Kidney (tissue), 2 donors: ENCODE results near the gene TMEM94. TPM values are rescaled to one million over a fixed set of nuclear protein-coding genes. Genes with fewer than 3 reads are reported as not detected.

Experiments used
- microRNA-seq: library from miRNA; unstranded; fragments of <30 nt; microRNA quantifications from one replicate; pipeline ENCODE4 v1.2.0, GENCODE V29; 2020
- polyA plus RNA-seq: library from polyadenylated mRNA; stranded (reverse); fragments of 350-450 nt; fragmentation: Illumina TruSeq; extraction: RNeasy Lipid Tissue Mini Kit (QIAGEN cat#74804); gene quantifications from one replicate; pipeline ENCODE4 v1.2.3, GENCODE V29; 2014; ENCODE audit warnings: low read depth, low replicate concordance; ENCODE audit not compliant: insufficient read depth
- total RNA-seq: library from RNA; stranded (reverse); fragmentation: NEBNext Ultra II Directional; extraction: Animal tissue kit (Norgen Biotek cat#: 25700); gene quantifications from one replicate; pipeline ENCODE4 v1.2.1, GENCODE V29; 2021
- donor health status: DM: yes; HTN: yes; CAD: no.

The TMEM94 gene
- total and polyA plus RNA-seq, 2 donors from 2014 or later: 49.6 to 82.6 TPM

Small RNA genes lying within 50 kb of the gene (microRNA-seq; reads per million reads assigned to microRNA genes)
- not detected for gene MIR6785

Other genes with a start within 250 kb of the TMEM94 start
- gene GGA3, start 195.0 kb upstream of the TMEM94 start, total RNA-seq: 49.2 TPM
- 8.0 TPM for gene GGA3, start 195.0 kb upstream of the TMEM94 start, polyA plus RNA-seq
- gene MRPS7, start 194.8 kb upstream of the TMEM94 start, total RNA-seq: 46.4 TPM
- gene MRPS7, start 194.8 kb upstream of the TMEM94 start, polyA plus RNA-seq: 134 TPM
- 30.1 TPM for gene MIF4GD, start 185.4 kb upstream of the TMEM94 start, total RNA-seq
- 28.2 TPM for gene MIF4GD, start 185.4 kb upstream of the TMEM94 start, polyA plus RNA-seq
- gene SLC25A19, start 167.2 kb upstream of the TMEM94 start, total RNA-seq: 11.2 TPM
- 15.3 TPM for gene SLC25A19, start 167.2 kb upstream of the TMEM94 start, polyA plus RNA-seq
- gene GRB2, start 51.0 kb upstream of the TMEM94 start, total RNA-seq: 119 TPM
- gene GRB2, start 51.0 kb upstream of the TMEM94 start, polyA plus RNA-seq: 65.3 TPM
- gene CASKIN2, start 58.9 kb downstream of the TMEM94 start, total RNA-seq: 98.6 TPM
- 25.0 TPM for gene CASKIN2, start 58.9 kb downstream of the TMEM94 start, polyA plus RNA-seq
- gene TSEN54, start 59.9 kb downstream of the TMEM94 start, total RNA-seq: 25.8 TPM
- gene TSEN54, start 59.9 kb downstream of the TMEM94 start, polyA plus RNA-seq: 33.8 TPM
- 262 TPM for gene LLGL2, start 69.1 kb downstream of the TMEM94 start, total RNA-seq
- 181 TPM for gene LLGL2, start 69.1 kb downstream of the TMEM94 start, polyA plus RNA-seq
- 286 TPM for gene MYO15B, start 131.2 kb downstream of the TMEM94 start, total RNA-seq
- 139 TPM for gene MYO15B, start 131.2 kb downstream of the TMEM94 start, polyA plus RNA-seq
- 8.0 TPM for gene SMIM5, start 176.8 kb downstream of the TMEM94 start, total RNA-seq
- 63.0 TPM for gene SMIM5, start 176.8 kb downstream of the TMEM94 start, polyA plus RNA-seq
- gene RECQL5, start 210.5 kb downstream of the TMEM94 start, total RNA-seq: 51.6 TPM
- 40.0 TPM for gene RECQL5, start 210.5 kb downstream of the TMEM94 start, polyA plus RNA-seq
- 95.1 TPM for gene SAP30BP, start 210.7 kb downstream of the TMEM94 start, total RNA-seq
- 62.9 TPM for gene SAP30BP, start 210.7 kb downstream of the TMEM94 start, polyA plus RNA-seq